ENCODE results near the gene ACOT6.
"Not testable (repeated sequence)": the region's sequence is repeated elsewhere in the genome, so short reads cannot be mapped to it uniquely, and the experiment has no call there.

Gene ACOT6

GRCh38 chr14:73574251-73574650 is 38.1 kb upstream of the ACOT6 start:
- not testable (repeated sequence) for H3K27me3 Mint-ChIP-seq, H3K4me1 Mint-ChIP-seq
- H3K36me3 Mint-ChIP-seq (ENCODE audit: insufficient read depth): peaks cover 39% of the 10 kb centered on the region

GRCh38 chr14:73576391-73576790 is 35.9 kb upstream of the ACOT6 start:
- no peak for ATAC-seq (replicated peaks; ENCODE audit: extremely low read depth, poor library complexity, severe bottlenecking)
- Mint-ChIP-seq H3K9me3 (no peaks in the 10 kb centered on the region), H3K4me3 (no peak overlapping the region), H3K36me3 (ENCODE audit: insufficient read depth) (peaks cover 27% of the 10 kb centered on the region), H3K4me1 (no peaks in the 10 kb centered on the region), H3K27me3 (no peaks in the 10 kb centered on the region), H3K27ac (ENCODE audit: low read depth) (no peak overlapping the region)
- DNase-seq (ENCODE audit: low spot score in 2 of 2): no peak

More at GRCh38 chr14:73574251-73574650, 38.1 kb upstream of the ACOT6 start:
- H3K4me3 Mint-ChIP-seq; ATAC-seq (replicated peaks; ENCODE audit: extremely low read depth, poor library complexity, severe bottlenecking); DNase-seq (ENCODE audit: low spot score in 2 of 2); H3K9me3 Mint-ChIP-seq; H3K27ac Mint-ChIP-seq (ENCODE audit: low read depth): not testable (repeated sequence)

GRCh38 chr14:73577214-73577613 is 35.1 kb upstream of the ACOT6 start:
- H3K4me3 Mint-ChIP-seq; H3K27me3 Mint-ChIP-seq; DNase-seq (ENCODE audit: low spot score in 2 of 2); H3K27ac Mint-ChIP-seq (ENCODE audit: low read depth); ATAC-seq (replicated peaks; ENCODE audit: extremely low read depth, poor library complexity, severe bottlenecking); H3K9me3 Mint-ChIP-seq; H3K4me1 Mint-ChIP-seq: not testable (repeated sequence)
- peaks cover 27% of the 10 kb centered on the region for H3K36me3 Mint-ChIP-seq (ENCODE audit: insufficient read depth)

GRCh38 chr14:73582102-73582979 is 30.0 kb upstream of the ACOT6 start:
- not testable (repeated sequence) for H3K27me3 Mint-ChIP-seq; DNase-seq (ENCODE audit: low spot score in 2 of 2); H3K4me3 Mint-ChIP-seq; H3K9me3 Mint-ChIP-seq; ATAC-seq (replicated peaks; ENCODE audit: extremely low read depth, poor library complexity, severe bottlenecking); H3K4me1 Mint-ChIP-seq; H3K27ac Mint-ChIP-seq (ENCODE audit: low read depth)
- H3K36me3 Mint-ChIP-seq (ENCODE audit: insufficient read depth): peaks cover 11% of the 10 kb centered on the region

GRCh38 chr14:73588695-73589094 is 23.6 kb upstream of the ACOT6 start:
- Mint-ChIP-seq H3K4me3 (no peak overlapping the region), H3K9me3 (no peaks in the 10 kb centered on the region), H3K27ac (ENCODE audit: low read depth) (no peak overlapping the region), H3K36me3 (ENCODE audit: insufficient read depth) (no peaks in the 10 kb centered on the region), H3K4me1 (peaks cover 2% of the 10 kb centered on the region), H3K27me3 (no peaks in the 10 kb centered on the region)
- ATAC-seq (replicated peaks; ENCODE audit: extremely low read depth, poor library complexity, severe bottlenecking): no peak
- no peak for DNase-seq (ENCODE audit: low spot score in 2 of 2)

- no peak overlapping the region for H3K4me3 Mint-ChIP-seq
- DNase-seq (ENCODE audit: low spot score in 2 of 2) (no peak), ATAC-seq (replicated peaks; ENCODE audit: extremely low read depth, poor library complexity, severe bottlenecking) (no peak)
- no peaks in the 10 kb centered on the region for H3K9me3 Mint-ChIP-seq
- no peaks in the 10 kb centered on the region for H3K27me3 Mint-ChIP-seq
- peaks cover 5% of the 10 kb centered on the region for H3K4me1 Mint-ChIP-seq
- no peak overlapping the region for H3K27ac Mint-ChIP-seq (ENCODE audit: low read depth)
- H3K36me3 Mint-ChIP-seq (ENCODE audit: insufficient read depth): peaks cover 1% of the 10 kb centered on the region
Observed at GRCh38 chr14:73589116-73589515, 23.2 kb upstream of the ACOT6 start.

GRCh38 chr14:73590673-73591004 is 21.7 kb upstream of the ACOT6 start:
- not testable (repeated sequence) for H3K27ac Mint-ChIP-seq (ENCODE audit: low read depth); DNase-seq (ENCODE audit: low spot score in 2 of 2); H3K27me3 Mint-ChIP-seq; H3K4me1 Mint-ChIP-seq; ATAC-seq (replicated peaks; ENCODE audit: extremely low read depth, poor library complexity, severe bottlenecking); H3K36me3 Mint-ChIP-seq (ENCODE audit: insufficient read depth); H3K9me3 Mint-ChIP-seq
- H3K4me3 Mint-ChIP-seq: peak overlapping the region; percentile 78

GRCh38 chr14:73591690-73592449 is 20.4 kb upstream of the ACOT6 start, which contains the start of gene ACOT4:
TSS of gene ACOT4 (plus strand) at chr14:73591873. CDS start at chr14:73591960, 87 bp downstream.
- peak; percentile 51 to 53 for DNase-seq (ENCODE audit: low spot score in 2 of 2)
- Mint-ChIP-seq H3K4me3 (peak within 1 kb of the TSS; percentile 78), H3K27ac (ENCODE audit: low read depth) (peak within 1 kb of the TSS; percentile 41), H3K9me3 (no peaks in the 10 kb centered on the region), H3K36me3 (ENCODE audit: insufficient read depth) (peaks cover 3% of the 10 kb centered on the region), H3K27me3 (no peaks in the 10 kb centered on the region), H3K4me1 (peaks cover 5% of the 10 kb centered on the region)
- ATAC-seq (replicated peaks; ENCODE audit: extremely low read depth, poor library complexity, severe bottlenecking): peak; percentile 87

GRCh38 chr14:73594491-73594890 is 17.8 kb upstream of the ACOT6 start:
- no peak for DNase-seq (ENCODE audit: low spot score in 2 of 2)
- Mint-ChIP-seq H3K36me3 (ENCODE audit: insufficient read depth) (peaks cover 3% of the 10 kb centered on the region), H3K9me3 (no peaks in the 10 kb centered on the region), H3K4me3 (no peak overlapping the region), H3K27ac (ENCODE audit: low read depth) (no peak overlapping the region), H3K4me1 (peaks cover 5% of the 10 kb centered on the region), H3K27me3 (no peaks in the 10 kb centered on the region)
- ATAC-seq (replicated peaks; ENCODE audit: extremely low read depth, poor library complexity, severe bottlenecking): no peak

- Mint-ChIP-seq H3K4me3 (no peak overlapping the region), H3K36me3 (ENCODE audit: insufficient read depth) (no peaks in the 10 kb centered on the region), H3K9me3 (no peaks in the 10 kb centered on the region), H3K4me1 (no peaks in the 10 kb centered on the region), H3K27ac (ENCODE audit: low read depth) (no peak overlapping the region), H3K27me3 (no peaks in the 10 kb centered on the region)
- ATAC-seq (replicated peaks; ENCODE audit: extremely low read depth, poor library complexity, severe bottlenecking): no peak
- no peak for DNase-seq (ENCODE audit: low spot score in 2 of 2)
Observed at GRCh38 chr14:73599499-73599898, 12.8 kb upstream of the ACOT6 start.

GRCh38 chr14:73602994-73603393 is 9.3 kb upstream of the ACOT6 start:
- no peaks in the 10 kb centered on the region for H3K27me3 Mint-ChIP-seq
- DNase-seq (ENCODE audit: low spot score in 2 of 2): no peak
- H3K4me3 Mint-ChIP-seq: no peak overlapping the region
- no peak overlapping the region for H3K27ac Mint-ChIP-seq (ENCODE audit: low read depth)
- H3K9me3 Mint-ChIP-seq: no peaks in the 10 kb centered on the region
- no peaks in the 10 kb centered on the region for H3K36me3 Mint-ChIP-seq (ENCODE audit: insufficient read depth)
- H3K4me1 Mint-ChIP-seq: no peaks in the 10 kb centered on the region
- ATAC-seq (replicated peaks; ENCODE audit: extremely low read depth, poor library complexity, severe bottlenecking): no peak

- Mint-ChIP-seq H3K27ac (ENCODE audit: low read depth) (no peak overlapping the region), H3K36me3 (ENCODE audit: insufficient read depth) (no peaks in the 10 kb centered on the region), H3K4me3 (no peak overlapping the region), H3K9me3 (no peaks in the 10 kb centered on the region), H3K27me3 (no peaks in the 10 kb centered on the region), H3K4me1 (no peaks in the 10 kb centered on the region)
- ATAC-seq (replicated peaks; ENCODE audit: extremely low read depth, poor library complexity, severe bottlenecking): no peak
- no peak for DNase-seq (ENCODE audit: low spot score in 2 of 2)
Observed at GRCh38 chr14:73606271-73606670, 6.0 kb upstream of the ACOT6 start.

GRCh38 chr14:73607241-73607640 is 5.1 kb upstream of the ACOT6 start:
- H3K27ac Mint-ChIP-seq (ENCODE audit: low read depth): no peak overlapping the region

More at GRCh38 chr14:73607241-73607640, 5.1 kb upstream of the ACOT6 start:
- H3K4me3 Mint-ChIP-seq: no peak overlapping the region
- DNase-seq (ENCODE audit: low spot score in 2 of 2): no peak
- H3K9me3 Mint-ChIP-seq: no peaks in the 10 kb centered on the region
- no peaks in the 10 kb centered on the region for H3K4me1 Mint-ChIP-seq
- no peaks in the 10 kb centered on the region for H3K27me3 Mint-ChIP-seq
- no peak for ATAC-seq (replicated peaks; ENCODE audit: extremely low read depth, poor library complexity, severe bottlenecking)
- no peaks in the 10 kb centered on the region for H3K36me3 Mint-ChIP-seq (ENCODE audit: insufficient read depth)
